H1 (cell line): ENCODE measurements around the gene SERINC5. TPM values are rescaled to one million over a fixed set of nuclear protein-coding genes. Genes with fewer than 3 reads are reported as not detected.

Experiments used
- CTCF ChIA-PET: fragments of 300-600 bp; sonication (Branson Sonifier 250); formaldehyde crosslinking; loops from one replicate; lab custom pipeline; 2021; ENCODE audit not compliant: partially characterized antibody; lab: Charles Lee
- POLR2A ChIA-PET: fragments of 300-600 bp; sonication (Branson Sonifier 250); formaldehyde crosslinking; loops from one replicate; lab custom pipeline; 2021; ENCODE audit warnings: inconsistent platforms; ENCODE audit not compliant: partially characterized antibody; lab: Charles Lee
- DNase-seq, 2 experiments: peaks; one replicate each; pipeline versions ENCODE4 v3.0.0 to v3.0.0-alpha.2; 2010 to 2022; ENCODE audit warnings: low spot score in 2 of 2, low read depth in 1 of 2, mixed read lengths in 1 of 2
- FAIRE-seq: peaks from 2 replicates; lab custom pipeline; 2011; peaks lifted over from hg19 to GRCh38; lab: Jason Lieb, UNC
- H2AFZ ChIP-seq: 2 replicates; pipeline ENCODE4 v1.8.1; 2012; ENCODE audit warnings: low read length, inconsistent platforms
- H2AK5ac ChIP-seq: 2 replicates; pipeline ENCODE4 v1.6.1; 2013; ENCODE audit warnings: low read depth, low read length
- H2BK120ac ChIP-seq: replicated peaks from 2 replicates; pipeline ENCODE3; 2013; ENCODE audit warnings: low read depth, low read length, inconsistent platforms
- H2BK12ac ChIP-seq: 2 replicates; pipeline ENCODE4 v1.6.1; 2013; ENCODE audit warnings: low read depth, low read length
- H2BK15ac ChIP-seq: 2 replicates; pipeline ENCODE4 v1.6.1; 2013; ENCODE audit warnings: low read length
- H2BK20ac ChIP-seq: 2 replicates; pipeline ENCODE4 v1.6.1; 2013; ENCODE audit warnings: low read length
- H2BK5ac ChIP-seq: 2 replicates; pipeline ENCODE4 v1.6.1; 2013; ENCODE audit warnings: low read depth, low read length
- H3K14ac ChIP-seq: 2 replicates; pipeline ENCODE4 v1.6.1; 2013; ENCODE audit warnings: inconsistent platforms; ENCODE audit not compliant: insufficient read length
- H3K18ac ChIP-seq: 2 replicates; pipeline ENCODE4 v1.6.1; 2013; ENCODE audit warnings: low read length; ENCODE audit errors: extremely low read depth
- H3K23ac ChIP-seq: 2 replicates; pipeline ENCODE4 v1.6.1; 2013; ENCODE audit warnings: inconsistent platforms; ENCODE audit not compliant: insufficient read length
- H3K23me2 ChIP-seq: 2 replicates; pipeline ENCODE4 v1.6.1; 2013; ENCODE audit warnings: low read depth, low read length
- H3K27ac ChIP-seq: 2 replicates; pipeline ENCODE4 v1.6.1; 2011; ENCODE audit warnings: low read depth, low read length, inconsistent platforms
- H3K27me3 ChIP-seq, 4 experiments: replicated peaks in 1 of 4; 1 replicate in 1 of 4; 2 replicates in 3 of 4; pipeline versions ENCODE4 v1.6.1 to v1.8.1; 2011 to 2013; ENCODE audit warnings: low read length in 3 of 4, mild to moderate bottlenecking in 3 of 4, inconsistent platforms in 2 of 4, mixed read lengths in 2 of 4, moderate library complexity in 1 of 4; ENCODE audit not compliant: control insufficient read depth in 3 of 4, insufficient read depth in 3 of 4; ENCODE audit errors: extremely low read depth in 1 of 4
- H3K36me3 ChIP-seq, 4 experiments: 2 replicates each; pipeline versions ENCODE4 v1.6.1 to v1.8.1; 2011 to 2013; ENCODE audit warnings: mild to moderate bottlenecking in 4 of 4, low read length in 3 of 4, moderate library complexity in 2 of 4, control low read depth in 1 of 4, inconsistent platforms in 1 of 4; ENCODE audit not compliant: insufficient read depth in 4 of 4, control insufficient read depth in 2 of 4
- H3K4ac ChIP-seq: replicated peaks from 2 replicates; pipeline ENCODE3; 2013; ENCODE audit warnings: low read length, low read depth, mixed read lengths, inconsistent platforms; ENCODE audit not compliant: insufficient read length
- H3K4me1 ChIP-seq, 4 experiments: replicated peaks in 1 of 4; 1 replicate in 1 of 4; 2 replicates in 3 of 4; pipeline versions ENCODE4 v1.6.1 to v1.8.1; 2011 to 2013; ENCODE audit warnings: low read length in 3 of 4, inconsistent platforms in 2 of 4, mixed read lengths in 1 of 4; ENCODE audit not compliant: insufficient read depth in 4 of 4, control insufficient read depth in 3 of 4
- H3K4me2 ChIP-seq, 2 experiments: 2 replicates each; pipeline versions ENCODE4 v1.6.1 to v1.8.1; 2011 to 2013; ENCODE audit warnings: low read depth in 2 of 2, low read length in 2 of 2, control low read depth in 1 of 2, inconsistent platforms in 1 of 2, mild to moderate bottlenecking in 1 of 2; ENCODE audit not compliant: insufficient read depth in 1 of 2
- H3K4me3 ChIP-seq, 4 experiments: fragments of 200-600, 300-600 bp in 1 of 4; sonication (generic), shearing (Covaris generic), sonication (Bioruptor Twin) in 1 of 4; 2 replicates each; pipeline versions ENCODE4 v1.5.1 to v1.8.1; 2011 to 2016; ENCODE audit warnings: low read length in 4 of 4, low read depth in 3 of 4, control low read depth in 2 of 4, inconsistent platforms in 2 of 4, mild to moderate bottlenecking in 2 of 4, mixed read lengths in 1 of 4, moderate library complexity in 1 of 4; ENCODE audit not compliant: insufficient read depth in 2 of 4; ENCODE audit errors: extremely low read depth in 1 of 4
- H3K56ac ChIP-seq: replicated peaks from 2 replicates; pipeline ENCODE3; 2013; ENCODE audit warnings: low read depth, mild to moderate bottlenecking, mixed read lengths, low read length, inconsistent platforms; ENCODE audit not compliant: insufficient read length
- H3K79me1 ChIP-seq: 2 replicates; pipeline ENCODE4 v1.6.1; 2013; ENCODE audit warnings: low read depth, low read length, control low read depth
- H3K79me2 ChIP-seq, 2 experiments: 2 replicates each; pipeline versions ENCODE4 v1.6.1 to v1.8.1; 2012 to 2013; ENCODE audit warnings: low read length in 2 of 2, mild to moderate bottlenecking in 2 of 2, inconsistent platforms in 1 of 2; ENCODE audit not compliant: insufficient read depth in 2 of 2, control insufficient read depth in 1 of 2
- H3K9ac ChIP-seq, 4 experiments: replicated peaks in 1 of 4; 1 replicate in 1 of 4; 2 replicates in 3 of 4; pipeline versions ENCODE4 v1.6.1 to v1.8.1; 2011 to 2013; ENCODE audit warnings: low read depth in 3 of 4, low read length in 3 of 4, control low read depth in 2 of 4, mild to moderate bottlenecking in 2 of 4, moderate library complexity in 2 of 4, inconsistent platforms in 1 of 4; ENCODE audit errors: extremely low read depth in 1 of 4
- H3K9me3 ChIP-seq, 2 experiments: 2 replicates each; pipeline versions ENCODE4 v1.6.1 to v1.8.1; 2012 to 2013; ENCODE audit warnings: mild to moderate bottlenecking in 2 of 2, moderate library complexity in 2 of 2, control low read depth in 1 of 2, inconsistent platforms in 1 of 2, low read depth in 1 of 2, low read length in 1 of 2, mixed read lengths in 1 of 2; ENCODE audit not compliant: insufficient read depth in 2 of 2
- H4K20me1 ChIP-seq, 2 experiments: replicated peaks in 1 of 2; 2 replicates each; pipeline versions ENCODE3 to v1.8.1; 2011 to 2013; ENCODE audit warnings: inconsistent platforms in 2 of 2, low read length in 2 of 2, mild to moderate bottlenecking in 1 of 2; ENCODE audit not compliant: insufficient read depth in 2 of 2, control insufficient read depth in 1 of 2
- H4K5ac ChIP-seq: 2 replicates; pipeline ENCODE4 v1.6.1; 2013; ENCODE audit warnings: low read length, low read depth, mixed read lengths, inconsistent platforms; ENCODE audit not compliant: insufficient read length
- H4K8ac ChIP-seq: 2 replicates; pipeline ENCODE4 v1.8.0; 2013; ENCODE audit warnings: mild to moderate bottlenecking, moderate library complexity, low read length, inconsistent platforms; ENCODE audit not compliant: insufficient read depth; ENCODE audit errors: extremely low read depth
- H4K91ac ChIP-seq: replicated peaks from 2 replicates; pipeline ENCODE3; 2013; ENCODE audit warnings: low read length, mixed read lengths, inconsistent platforms; ENCODE audit not compliant: insufficient read length
- BACH1 ChIP-seq: IDR thresholded peaks from 2 replicates; pipeline ENCODE4 v1.6.1; 2012; ENCODE audit warnings: low read length, improper control_type of control experiment
- BCL11A ChIP-seq, 2 experiments: IDR thresholded peaks; one replicate each; pipeline ENCODE4 v1.6.1; 2011; ENCODE audit warnings: low read depth in 2 of 2, low read length in 2 of 2, mild to moderate bottlenecking in 2 of 2
- CBX8 ChIP-seq: fragments of 300-800, 300-1000 bp; sonication (generic); IDR thresholded peaks from 2 replicates; pipeline ENCODE4 v1.7.1; 2016; ENCODE audit warnings: low read depth, low read length, borderline replicate concordance
- EGR1 ChIP-seq: IDR thresholded peaks from 2 replicates; pipeline ENCODE4 v1.6.1; 2011; ENCODE audit warnings: low read depth, low read length, borderline replicate concordance
- EP300 ChIP-seq, 2 experiments: IDR thresholded peaks; 1 replicate in 1 of 2; 2 replicates in 1 of 2; pipeline ENCODE4 v1.6.1; 2011 to 2012; ENCODE audit warnings: low read depth in 2 of 2, low read length in 2 of 2, mild to moderate bottlenecking in 2 of 2, borderline replicate concordance in 1 of 2, inconsistent platforms in 1 of 2, moderate library complexity in 1 of 2
- SIX5 ChIP-seq: IDR thresholded peaks from 2 replicates; pipeline ENCODE4 v1.6.1; 2011; ENCODE audit warnings: mild to moderate bottlenecking, low read depth, low read length
- ZNF274 ChIP-seq: IDR thresholded peaks from 2 replicates; pipeline ENCODE4 v1.7.0; 2012; ENCODE audit warnings: low read length, borderline replicate concordance; ENCODE audit errors: extremely low read depth
- WGBS, 2 experiments: shearing (Covaris generic) in 1 of 2; methylation state at CpG; one replicate each; pipeline versions ENCODE4 v1.1.6 to v1.1.7; 2013 to 2015; ENCODE audit warnings: low lambda C conversion rate in 2 of 2, mixed read lengths in 2 of 2, inconsistent platforms in 1 of 2, low coverage in 1 of 2, missing lambda C conversion rate in 1 of 2; ENCODE audit not compliant: insufficient replicate concordance in 2 of 2, insufficient coverage in 1 of 2, insufficient read length in 1 of 2; ENCODE audit errors: extremely low coverage in 1 of 2, missing lambda C conversion rate in 1 of 2; 5-methylcytosine and 5-hydroxymethylcytosine counted together
- polyA plus RNA-seq, 7 experiments: library from polyadenylated mRNA; depleted of rRNA in 3 of 7; stranded (reverse) in 5 of 7; unstranded in 2 of 7; fragments of >200 nt in 5 of 7; fragments of 200-250 nt in 2 of 7; gene quantifications; 1 replicate in 5 of 7; 2 replicates in 1 of 7; 4 replicates in 1 of 7; pipeline versions ENCODE4 v1.2.1 to v1.2.3, GENCODE V29; 2011 to 2013; ENCODE audit warnings: missing spikeins in 2 of 7, mixed read lengths in 2 of 7
- total RNA-seq: library from RNA; stranded (reverse); fragmentation: NEBNext Ultra II Directional; extraction: Animal tissue kit (Norgen Biotek cat#: 25700); gene quantifications from 2 replicates; pipeline ENCODE4 v1.2.1, GENCODE V29; 2021
- TF ChIP-seq, protein P1 (sequence below): IDR thresholded peaks from 2 replicates; pipeline ENCODE4 v1.6.1; 2012; ENCODE audit warnings: low read length, inconsistent platforms

Gene SERINC5
- total and polyA plus RNA-seq, 2 of the 8 experiments (the other 6 are each of a cell fraction or from before 2014, with no cell fraction given): 32.2 to 149 TPM

DNA sequence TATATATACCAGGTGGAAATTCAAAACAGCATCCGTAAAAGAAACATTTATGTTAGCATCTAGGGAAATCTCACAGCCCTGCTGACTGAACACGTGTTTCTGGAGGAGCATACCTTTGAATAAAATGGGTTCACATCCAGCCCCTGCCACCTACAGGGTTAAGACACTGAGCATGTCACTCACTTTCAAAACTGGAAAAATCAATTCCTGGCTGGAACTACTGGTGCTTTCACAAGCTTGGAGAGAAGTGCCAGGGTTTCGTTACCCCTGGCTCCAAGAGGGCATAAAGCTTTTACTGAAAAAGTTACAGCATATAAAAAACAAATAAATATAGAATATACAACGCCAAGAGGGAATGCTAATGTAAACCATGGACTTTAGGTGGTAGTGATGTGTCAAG, 48.0 kb downstream of the SERINC5 start:
- Histone ChIP-seq H3K27ac (no peak overlapping the region), H2BK12ac (no peak overlapping the region), H3K36me3 (peaks cover 0 to 6% (median 3%) of the 10 kb centered on the region in 4 experiments; a peak in 6 of 8 replicates), H3K27me3 (no peaks in the 10 kb centered on the region), H4K91ac (no peak overlapping the region), H3K9ac (no peak overlapping the region), H3K4ac (no peak overlapping the region), H2BK15ac (no peak overlapping the region), H3K18ac (peak overlapping the region; percentile 26; the same call in 1 of the 2 replicates), H3K79me1 (peaks cover 25% of the 10 kb centered on the region), H3K4me2 (no peak overlapping the region), H2AK5ac (no peak overlapping the region), H4K5ac (no peak overlapping the region), H3K4me1 (peaks cover 0 to 15% (median 4%) of the 10 kb centered on the region in 4 experiments; a peak in 5 of 7 replicates), H3K79me2 (peaks cover 33 to 94% of the 10 kb centered on the region in 2 experiments), H3K23me2 (no peaks in the 10 kb centered on the region), H3K9me3 (no peaks in the 10 kb centered on the region), H2BK120ac (no peak overlapping the region), H2BK5ac (no peak overlapping the region), H3K14ac (no peak overlapping the region), H3K23ac (no peak overlapping the region), H3K56ac (no peak overlapping the region), H2BK20ac (no peak overlapping the region), H4K20me1 (peaks cover 6 to 16% of the 10 kb centered on the region in 2 experiments), H3K4me3 (no peak overlapping the region), H4K8ac (no peak overlapping the region), H2AFZ (no peak overlapping the region)
- no peak for TF ChIP-seq CBX8
- TF ChIP-seq, protein P1, sequence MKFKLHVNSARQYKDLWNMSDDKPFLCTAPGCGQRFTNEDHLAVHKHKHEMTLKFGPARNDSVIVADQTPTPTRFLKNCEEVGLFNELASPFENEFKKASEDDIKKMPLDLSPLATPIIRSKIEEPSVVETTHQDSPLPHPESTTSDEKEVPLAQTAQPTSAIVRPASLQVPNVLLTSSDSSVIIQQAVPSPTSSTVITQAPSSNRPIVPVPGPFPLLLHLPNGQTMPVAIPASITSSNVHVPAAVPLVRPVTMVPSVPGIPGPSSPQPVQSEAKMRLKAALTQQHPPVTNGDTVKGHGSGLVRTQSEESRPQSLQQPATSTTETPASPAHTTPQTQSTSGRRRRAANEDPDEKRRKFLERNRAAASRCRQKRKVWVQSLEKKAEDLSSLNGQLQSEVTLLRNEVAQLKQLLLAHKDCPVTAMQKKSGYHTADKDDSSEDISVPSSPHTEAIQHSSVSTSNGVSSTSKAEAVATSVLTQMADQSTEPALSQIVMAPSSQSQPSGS: no peak
- TF ChIP-seq ZNF274: no peak
- TF ChIP-seq EGR1: no peak
- no peak for TF ChIP-seq SIX5
- no peak for TF ChIP-seq BACH1
- TF ChIP-seq EP300 (IDR thresholded peaks at IDR 0.05; ENCODE audit: borderline replicate concordance in 1 of 2, low read depth in 2 of 2, low read length in 2 of 2): no peak
- no peak for TF ChIP-seq BCL11A (IDR thresholded peaks at IDR 0.05; ENCODE audit: low read depth in 2 of 2, low read length in 2 of 2)
- WGBS, 2 experiments: 89% methylated on average over 4 of the region's 4 CpGs; no CpG with 5 or more reads in 1 of the 2 experiments
- POLR2A ChIA-PET: interaction anchor here (0.9 kb wide), 1 partner anchor 10 kb away, joined by 4 read pairs; no protein-coding TSS in a partner anchor
- DNase-seq (no peak), FAIRE-seq (no peak)
- CTCF ChIA-PET: no interaction called here
